ENCODE measurements around the gene GCKR. TPM values are rescaled to one million over a fixed set of nuclear protein-coding genes. Genes with fewer than 3 reads are reported as not detected.

Gene GCKR
- total and polyA plus RNA-seq, 2 of the 13 experiments (the other 11 are each of a cell fraction or from before 2014, with no cell fraction given): 15.2 to 48.3 TPM

DNA sequence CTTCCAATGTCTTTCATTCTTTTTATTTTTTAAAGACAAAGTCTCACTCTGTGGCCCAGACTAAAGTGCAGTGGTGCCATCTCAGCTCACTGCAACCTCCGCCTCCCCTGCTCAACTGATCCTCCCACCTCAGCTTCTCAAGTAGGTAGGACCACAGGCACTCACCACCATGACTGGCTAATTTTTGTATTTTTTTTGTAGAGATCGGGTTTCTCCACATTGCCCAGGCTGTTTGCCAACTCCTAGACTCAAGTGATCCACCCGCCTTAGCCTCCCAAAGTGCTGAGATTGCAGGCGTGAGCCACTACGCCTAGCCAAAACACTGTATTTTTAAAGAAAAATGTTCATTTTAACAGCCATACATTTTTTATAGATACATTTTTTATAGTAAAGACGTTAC, 12.7 kb downstream of the GCKR start:
- no peak for ATAC-seq
- TF ChIP-seq AGO1 (IDR thresholded peaks at IDR 0.05; ENCODE audit: low read depth, low read length, poor library complexity, severe bottlenecking): no peak
- 0 out of 2 replicates have a peak, but pooled peaks have one; percentile 47 for TF ChIP-seq NFE2L2 (IDR thresholded peaks at IDR 0.05; ENCODE audit: low read length)
- DNase-seq (ENCODE audit: low spot score): no peak
- no peak for FAIRE-seq
- Histone ChIP-seq H2AFZ (ENCODE audit: low read length) (no peak overlapping the region), H3K79me2 (ENCODE audit: insufficient read depth, low read length) (no peaks in the 10 kb centered on the region), H3K36me3 (replicated peaks in 1 of 2; ENCODE audit: control insufficient read depth in 1 of 2, insufficient read depth in 2 of 2, low read length in 2 of 2) (no peaks in the 10 kb centered on the region; a peak in 1 of 5 replicates), H3K9ac (ENCODE audit: insufficient read depth, low read depth, low read length) (no peak overlapping the region), H4K20me1 (ENCODE audit: insufficient read depth, low read length) (no peaks in the 10 kb centered on the region), H3K27ac (ENCODE audit: extremely low read length, insufficient read depth, low read length) (no peak overlapping the region), H3K4me3 (replicated peaks in 1 of 3; ENCODE audit: insufficient read depth in 1 of 3, low read depth in 2 of 3, low read length in 3 of 3) (no peak overlapping the region), H3K4me2 (ENCODE audit: low read depth, low read length) (no peak overlapping the region), H3K4me1 (ENCODE audit: insufficient read depth, low read length) (peaks cover 15% of the 10 kb centered on the region), H3K9me3 (ENCODE audit: low read length) (no peaks in the 10 kb centered on the region), H3K27me3 (ENCODE audit: control insufficient read depth in 1 of 2, insufficient read depth in 2 of 2, low read length in 2 of 2) (no peaks in the 10 kb centered on the region)
- no TSS peak for BruUV-seq (replicated peaks)
- WGBS (ENCODE audit: low lambda C conversion rate): 86% methylated on average over 6 of the region's 6 CpGs
- POLR2A ChIA-PET: no interaction called here
- CTCF ChIA-PET (ENCODE audit: low intra/inter-chr PET ratio, low total read pairs): no interaction called here
- intact Hi-C loops (cut with micrococcal nuclease; ENCODE audit: unreplicated experiment) (no loop called here), in situ Hi-C loops (cut with HindIII; ENCODE audit: extremely low pct_ligation_motif_present, low pct_unique_long_range_greater_than_20kb) (no loop called here)

DNA sequence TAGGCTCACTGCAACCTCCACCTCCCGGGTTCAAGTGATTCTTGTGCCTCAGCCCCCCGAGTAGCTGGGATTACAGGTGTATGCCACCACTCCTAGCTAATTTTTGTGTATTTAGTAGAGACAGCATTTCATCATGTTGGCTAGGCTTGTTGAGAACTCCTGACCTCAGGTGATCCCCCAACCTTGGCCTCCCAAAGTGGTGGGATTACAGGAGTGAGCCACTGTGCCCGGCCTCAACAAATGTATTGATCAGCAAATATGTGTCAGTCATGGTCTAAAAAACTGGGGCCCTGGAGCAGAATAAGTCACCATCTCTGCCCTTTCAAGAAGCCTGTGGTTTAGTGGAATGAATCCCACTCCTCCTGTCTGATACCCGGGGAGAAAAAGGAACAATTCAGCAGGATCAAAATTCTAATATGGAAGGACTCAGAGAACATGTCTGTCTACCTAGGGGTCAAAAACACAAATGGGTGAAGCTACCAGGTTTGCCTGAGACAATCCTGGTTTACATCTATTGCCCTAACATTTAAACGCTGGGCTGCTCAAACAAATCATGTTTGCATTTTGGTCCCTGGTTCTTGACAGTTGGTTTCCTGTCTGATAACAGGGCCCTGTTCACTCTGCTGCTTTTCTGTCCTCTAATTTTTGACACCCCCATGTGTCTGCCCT, 21.6 kb downstream of the GCKR start:
- ATAC-seq: peak; percentile 87
- 21% methylated on average over 5 of the region's 5 CpGs for WGBS (ENCODE audit: low lambda C conversion rate)
- peaks cover 29% of the 10 kb centered on the region for H3K4me1 ChIP-seq (ENCODE audit: insufficient read depth, low read length)
- H3K27me3 ChIP-seq (ENCODE audit: control insufficient read depth in 1 of 2, insufficient read depth in 2 of 2, low read length in 2 of 2): no peaks in the 10 kb centered on the region
- in situ Hi-C loops (cut with HindIII; ENCODE audit: extremely low pct_ligation_motif_present, low pct_unique_long_range_greater_than_20kb) (no loop called here), intact Hi-C loops (cut with micrococcal nuclease; ENCODE audit: unreplicated experiment) (no loop called here)
- H3K27ac ChIP-seq (ENCODE audit: extremely low read length, insufficient read depth, low read length): peak overlapping the region; percentile 29
- peak; percentile 89 for FAIRE-seq
- no peaks in the 10 kb centered on the region for H3K9me3 ChIP-seq (ENCODE audit: low read length)
- ChIA-PET CTCF (ENCODE audit: low intra/inter-chr PET ratio, low total read pairs) (no interaction called here), POLR2A (interaction anchor here (0.7 to 1.4 kb wide), 4 partner anchors 52 to 231 kb away, joined by 3 read pairs; partner anchors contain the start of gene NRBP1)
- no peaks in the 10 kb centered on the region for H3K79me2 ChIP-seq (ENCODE audit: insufficient read depth, low read length)
- no peaks in the 10 kb centered on the region for H4K20me1 ChIP-seq (ENCODE audit: insufficient read depth, low read length)
- BruUV-seq (replicated peaks): no TSS peak
- no peak overlapping the region for H3K9ac ChIP-seq (ENCODE audit: insufficient read depth, low read depth, low read length)
- H3K36me3 ChIP-seq (replicated peaks in 1 of 2; ENCODE audit: control insufficient read depth in 1 of 2, insufficient read depth in 2 of 2, low read length in 2 of 2): no peaks in the 10 kb centered on the region
- H3K4me2 ChIP-seq (ENCODE audit: low read depth, low read length): peak overlapping the region; percentile 28
- no peak overlapping the region for H2AFZ ChIP-seq (ENCODE audit: low read length)
- DNase-seq (ENCODE audit: low spot score): peak; percentile 66
- no peak overlapping the region for H3K4me3 ChIP-seq (replicated peaks in 1 of 3; ENCODE audit: insufficient read depth in 1 of 3, low read depth in 2 of 3, low read length in 3 of 3)
- TF ChIP-seq NCOA1 (CRISPR knock-in tag; IDR thresholded peaks at IDR 0.05) (peak; percentile 5), ZNF343 (CRISPR knock-in tag; IDR thresholded peaks at IDR 0.05) (no peak), AGO1 (IDR thresholded peaks at IDR 0.05; ENCODE audit: low read depth, low read length, poor library complexity, severe bottlenecking) (no peak), ZNF776 (CRISPR knock-in tag; IDR thresholded peaks at IDR 0.05) (no peak), ZNF766 (CRISPR knock-in tag; IDR thresholded peaks at IDR 0.05; ENCODE audit: borderline replicate concordance) (no peak), ATM (IDR thresholded peaks at IDR 0.05; ENCODE audit: borderline replicate concordance) (no peak), TEAD2 (CRISPR knock-in tag; IDR thresholded peaks at IDR 0.05) (no peak)
- TF ChIP-seq, protein P1, sequence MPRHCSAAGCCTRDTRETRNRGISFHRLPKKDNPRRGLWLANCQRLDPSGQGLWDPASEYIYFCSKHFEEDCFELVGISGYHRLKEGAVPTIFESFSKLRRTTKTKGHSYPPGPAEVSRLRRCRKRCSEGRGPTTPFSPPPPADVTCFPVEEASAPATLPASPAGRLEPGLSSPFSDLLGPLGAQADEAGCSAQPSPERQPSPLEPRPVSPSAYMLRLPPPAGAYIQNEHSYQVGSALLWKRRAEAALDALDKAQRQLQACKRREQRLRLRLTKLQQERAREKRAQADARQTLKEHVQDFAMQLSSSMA (CRISPR knock-in tag; IDR thresholded peaks at IDR 0.05): no peak
- TF ChIP-seq, protein P2, sequence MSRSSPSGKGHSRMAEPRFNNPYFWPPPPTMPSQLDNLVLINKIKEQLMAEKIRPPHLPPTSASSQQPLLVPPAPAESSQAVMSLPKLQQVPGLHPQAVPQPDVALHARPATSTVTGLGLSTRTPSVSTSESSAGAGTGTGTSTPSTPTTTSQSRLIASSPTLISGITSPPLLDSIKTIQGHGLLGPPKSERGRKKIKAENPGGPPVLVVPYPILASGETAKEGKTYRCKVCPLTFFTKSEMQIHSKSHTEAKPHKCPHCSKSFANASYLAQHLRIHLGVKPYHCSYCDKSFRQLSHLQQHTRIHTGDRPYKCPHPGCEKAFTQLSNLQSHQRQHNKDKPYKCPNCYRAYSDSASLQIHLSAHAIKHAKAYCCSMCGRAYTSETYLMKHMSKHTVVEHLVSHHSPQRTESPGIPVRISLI (CRISPR knock-in tag; IDR thresholded peaks at IDR 0.05; ENCODE audit: borderline replicate concordance): 0 out of 2 replicates have a peak, but pooled peaks have one; percentile 43
- TF ChIP-seq, protein P3, sequence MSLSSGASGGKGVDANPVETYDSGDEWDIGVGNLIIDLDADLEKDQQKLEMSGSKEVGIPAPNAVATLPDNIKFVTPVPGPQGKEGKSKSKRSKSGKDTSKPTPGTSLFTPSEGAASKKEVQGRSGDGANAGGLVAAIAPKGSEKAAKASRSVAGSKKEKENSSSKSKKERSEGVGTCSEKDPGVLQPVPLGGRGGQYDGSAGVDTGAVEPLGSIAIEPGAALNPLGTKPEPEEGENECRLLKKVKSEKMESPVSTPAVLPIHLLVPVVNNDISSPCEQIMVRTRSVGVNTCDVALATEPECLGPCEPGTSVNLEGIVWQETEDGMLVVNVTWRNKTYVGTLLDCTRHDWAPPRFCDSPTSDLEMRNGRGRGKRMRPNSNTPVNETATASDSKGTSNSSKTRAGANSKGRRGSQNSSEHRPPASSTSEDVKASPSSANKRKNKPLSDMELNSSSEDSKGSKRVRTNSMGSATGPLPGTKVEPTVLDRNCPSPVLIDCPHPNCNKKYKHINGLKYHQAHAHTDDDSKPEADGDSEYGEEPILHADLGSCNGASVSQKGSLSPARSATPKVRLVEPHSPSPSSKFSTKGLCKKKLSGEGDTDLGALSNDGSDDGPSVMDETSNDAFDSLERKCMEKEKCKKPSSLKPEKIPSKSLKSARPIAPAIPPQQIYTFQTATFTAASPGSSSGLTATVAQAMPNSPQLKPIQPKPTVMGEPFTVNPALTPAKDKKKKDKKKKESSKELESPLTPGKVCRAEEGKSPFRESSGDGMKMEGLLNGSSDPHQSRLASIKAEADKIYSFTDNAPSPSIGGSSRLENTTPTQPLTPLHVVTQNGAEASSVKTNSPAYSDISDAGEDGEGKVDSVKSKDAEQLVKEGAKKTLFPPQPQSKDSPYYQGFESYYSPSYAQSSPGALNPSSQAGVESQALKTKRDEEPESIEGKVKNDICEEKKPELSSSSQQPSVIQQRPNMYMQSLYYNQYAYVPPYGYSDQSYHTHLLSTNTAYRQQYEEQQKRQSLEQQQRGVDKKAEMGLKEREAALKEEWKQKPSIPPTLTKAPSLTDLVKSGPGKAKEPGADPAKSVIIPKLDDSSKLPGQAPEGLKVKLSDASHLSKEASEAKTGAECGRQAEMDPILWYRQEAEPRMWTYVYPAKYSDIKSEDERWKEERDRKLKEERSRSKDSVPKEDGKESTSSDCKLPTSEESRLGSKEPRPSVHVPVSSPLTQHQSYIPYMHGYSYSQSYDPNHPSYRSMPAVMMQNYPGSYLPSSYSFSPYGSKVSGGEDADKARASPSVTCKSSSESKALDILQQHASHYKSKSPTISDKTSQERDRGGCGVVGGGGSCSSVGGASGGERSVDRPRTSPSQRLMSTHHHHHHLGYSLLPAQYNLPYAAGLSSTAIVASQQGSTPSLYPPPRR (CRISPR knock-in tag; IDR thresholded peaks at IDR 0.05; ENCODE audit: borderline replicate concordance): peak; percentile 85

All from HepG2 (cell line).